WTC11 (cell line): Measurements from ENCODE around the gene LRRC74A. TPM values are rescaled to one million over a fixed set of nuclear protein-coding genes. Genes with fewer than 3 reads are reported as not detected.

Experiments used
- ATAC-seq: fragments of 200-7000 bp; cut with Tn5 transposase; 2 replicates; pipeline ENCODE4 v1.10.0; 2021; ENCODE audit warnings: mild to moderate bottlenecking, moderate library complexity
- CTCF ChIA-PET: fragments of 300-600 bp; sonication (Branson Sonifier 250); formaldehyde crosslinking; loops from one replicate; lab custom pipeline; 2021; ENCODE audit warnings: antibody characterized with exemption; lab: Charles Lee
- POLR2A ChIA-PET: fragments of 350-600 bp; sonication (Branson Sonifier 250); formaldehyde crosslinking; loops from one replicate; lab custom pipeline; 2021; ENCODE audit warnings: antibody characterized with exemption; lab: Charles Lee
- DNase-seq: peaks from one replicate; pipeline ENCODE4 v3.0.0; 2021; ENCODE audit warnings: low spot score
- H3K27ac Mint-ChIP-seq: 2 replicates; pipeline ENCODE4 v1.8.0; 2021; ENCODE audit warnings: mixed read lengths
- H3K27me3 Mint-ChIP-seq: 2 replicates; pipeline ENCODE4 v1.8.0; 2021; ENCODE audit warnings: low read depth, mild to moderate bottlenecking, moderate library complexity, mixed read lengths
- H3K36me3 Mint-ChIP-seq: 2 replicates; pipeline ENCODE4 v1.8.0; 2021; ENCODE audit warnings: mixed read lengths
- H3K4me1 Mint-ChIP-seq: 2 replicates; pipeline ENCODE4 v1.8.0; 2022; ENCODE audit warnings: mixed read lengths
- H3K4me3 Mint-ChIP-seq: 2 replicates; pipeline ENCODE4 v1.8.0; 2021; ENCODE audit warnings: mild to moderate bottlenecking, moderate library complexity, mixed read lengths
- H3K9me3 Mint-ChIP-seq: 2 replicates; pipeline ENCODE4 v1.8.0; 2021; ENCODE audit warnings: mixed read lengths
- ARID4B ChIP-seq: sonication (generic); formaldehyde crosslinking; IDR thresholded peaks from 2 replicates; pipeline ENCODE4 v1.8.0; 2023; ENCODE audit warnings: missing genetic modification reagents, mild to moderate bottlenecking, borderline replicate concordance
- ATF6 ChIP-seq: sonication (generic); formaldehyde crosslinking; IDR thresholded peaks from 2 replicates; pipeline ENCODE4 v1.8.1; 2023; ENCODE audit warnings: mild to moderate bottlenecking, missing genetic modification reagents
- CDX4 ChIP-seq: fragments of 250-450 bp; sonication (Bioruptor Pico); IDR thresholded peaks from 2 replicates; pipeline ENCODE4 v1.9.0; 2021; ENCODE audit warnings: moderate library complexity, mild to moderate bottlenecking, inconsistent platforms, borderline replicate concordance
- FOXP1 ChIP-seq: sonication (generic); formaldehyde crosslinking; IDR thresholded peaks from 2 replicates; pipeline ENCODE4 v1.8.0; 2022; ENCODE audit warnings: missing genetic modification reagents, mild to moderate bottlenecking, moderate library complexity, borderline replicate concordance
- HMGA2 ChIP-seq: fragments of 250-450 bp; sonication (Bioruptor Pico); IDR thresholded peaks from 2 replicates; pipeline ENCODE4 v1.4.0; 2021; ENCODE audit warnings: mild to moderate bottlenecking, moderate library complexity
- MLX ChIP-seq: sonication (generic); formaldehyde crosslinking; IDR thresholded peaks from 2 replicates; pipeline ENCODE4 v1.8.1; 2023; ENCODE audit warnings: mild to moderate bottlenecking, missing genetic modification reagents, moderate library complexity
- MXD4 ChIP-seq: fragments of 250-450 bp; sonication (Bioruptor Pico); IDR thresholded peaks from 2 replicates; pipeline ENCODE4 v1.8.0; 2021; ENCODE audit warnings: mild to moderate bottlenecking, moderate library complexity, borderline replicate concordance
- NFATC4 ChIP-seq: fragments of 250-450 bp; sonication (Bioruptor Pico); IDR thresholded peaks from 2 replicates; pipeline ENCODE4 v1.9.0; 2021; ENCODE audit warnings: mild to moderate bottlenecking
- NR3C1 ChIP-seq: sonication (generic); formaldehyde crosslinking; conservative IDR thresholded peaks from 2 replicates; pipeline ENCODE4 v1.8.1; 2023; ENCODE audit warnings: low read depth, mild to moderate bottlenecking, missing genetic modification reagents
- RORB ChIP-seq: fragments of 250-450 bp; sonication (Bioruptor Pico); IDR thresholded peaks from 2 replicates; pipeline ENCODE4 v1.9.0; 2021; ENCODE audit warnings: mild to moderate bottlenecking
- TP53 ChIP-seq: sonication (generic); formaldehyde crosslinking; IDR thresholded peaks from 2 replicates; pipeline ENCODE4 v1.8.1; 2023; ENCODE audit warnings: mild to moderate bottlenecking, missing genetic modification reagents
- USF1 ChIP-seq: sonication (generic); formaldehyde crosslinking; IDR thresholded peaks from 2 replicates; pipeline ENCODE4 v1.8.0; 2022; ENCODE audit warnings: mild to moderate bottlenecking, missing genetic modification reagents
- ZNF263 ChIP-seq: sonication (generic); formaldehyde crosslinking; IDR thresholded peaks from 2 replicates; pipeline ENCODE4 v1.8.1; 2022; ENCODE audit warnings: low read depth, mild to moderate bottlenecking, moderate library complexity, missing genetic modification reagents
- ZNF532 ChIP-seq: fragments of 250-450 bp; sonication (Bioruptor Pico); IDR thresholded peaks from 2 replicates; pipeline ENCODE4 v1.9.0; 2021; ENCODE audit warnings: mild to moderate bottlenecking, borderline replicate concordance
- total RNA-seq: library from RNA; stranded (reverse); gene quantifications from 3 replicates; pipeline ENCODE4 v1.2.3, GENCODE V29; 2021

Gene LRRC74A
- total RNA-seq, 1 experiment from 2014 or later: not detected

- TF ChIP-seq USF1 (CRISPR knock-in tag) (no peak), ZNF263 (no peak), ARID4B (CRISPR knock-in tag) (no peak), ZNF532 (CRISPR knock-in tag) (no peak)
- TF ChIP-seq, all 79 proteins: peak for 0
These were observed 32.3 kb upstream of the LRRC74A start (continued) for GRCh38 chr14:76793956-76794355.

GRCh38 chr14:76806446-76806845, 19.8 kb upstream of the LRRC74A start:
- CTCF ChIA-PET: interaction anchor here (1.6 to 2.3 kb wide), 2 partner anchors 22 to 66 kb away, joined by 4 to 16 read pairs; no protein-coding TSS in a partner anchor
- no peak overlapping the region for H3K27ac Mint-ChIP-seq
- H3K27me3 Mint-ChIP-seq: no peaks in the 10 kb centered on the region
- peaks cover 8% of the 10 kb centered on the region for H3K4me1 Mint-ChIP-seq
- H3K36me3 Mint-ChIP-seq: peaks cover 57% of the 10 kb centered on the region
- no peak overlapping the region for H3K4me3 Mint-ChIP-seq
- TF ChIP-seq MXD4 (CRISPR knock-in tag) (no peak), RORB (CRISPR knock-in tag) (no peak), FOXP1 (no peak), TP53 (no peak), ZNF532 (CRISPR knock-in tag) (no peak), MLX (CRISPR knock-in tag) (no peak), ATF6 (CRISPR knock-in tag) (no peak), NFATC4 (no peak), HMGA2 (CRISPR knock-in tag) (no peak), NR3C1 (no peak), CDX4 (CRISPR knock-in tag) (no peak)
- TF ChIP-seq, all 79 proteins: peak for 0
- H3K9me3 Mint-ChIP-seq: no peaks in the 10 kb centered on the region
- POLR2A ChIA-PET: no interaction called here
- no peak for DNase-seq
- no peak for ATAC-seq
